Gastroesophageal sphincter (tissue), 4 donors: ENCODE data around the gene KREMEN1. TPM values are rescaled to one million over a fixed set of nuclear protein-coding genes. Genes with fewer than 3 reads are reported as not detected.

Source experiments
- ATAC-seq: fragments of 150-250 bp; one replicate; pipeline ENCODE4 v1.9.1; 2016; ENCODE audit warnings: mild to moderate bottlenecking, moderate library complexity
- H3K27ac ChIP-seq, 4 donors: fragments of 200-600 bp; sonication (generic) in 3 of 4; 1 replicate in 3 of 4; 2 replicates in 1 of 4; pipeline ENCODE4 v1.5.1; 2016 to 2019
- H3K27me3 ChIP-seq: fragments of 200-600 bp; sonication (generic); one replicate; pipeline ENCODE4 v1.5.1; 2019
- H3K36me3 ChIP-seq, 2 donors: fragments of 200-600 bp; sonication (generic); one replicate each; pipeline ENCODE4 v1.5.1; 2019; ENCODE audit warnings: control low read depth in 1 of 2
- H3K4me1 ChIP-seq, 3 donors: fragments of 200-600 bp; sonication (generic); 1 replicate in 2 of 3; 2 replicates in 1 of 3; pipeline ENCODE4 v1.5.1; 2016 to 2019; ENCODE audit warnings: control low read depth in 2 of 3
- H3K4me3 ChIP-seq, 2 donors: fragments of 200-600 bp; sonication (generic); one replicate each; pipeline ENCODE4 v1.5.1; 2019; ENCODE audit warnings: mild to moderate bottlenecking in 1 of 2, moderate library complexity in 1 of 2
- H3K9me3 ChIP-seq, 3 donors: fragments of 200-600 bp; sonication (generic); one replicate each; pipeline ENCODE4 v1.5.1; 2017 to 2019; ENCODE audit warnings: control low read depth in 2 of 3
- EP300 ChIP-seq: sonication (generic); formaldehyde crosslinking; IDR thresholded peaks from one replicate; pipeline ENCODE4 v1.6.1; 2017; ENCODE audit warnings: antibody characterized with exemption, mild to moderate bottlenecking
- POLR2A ChIP-seq, 2 donors: fragments of 450-650 bp; IDR thresholded peaks; one replicate each; pipeline ENCODE4 v1.6.1; 2017; ENCODE audit warnings: antibody characterized with exemption in 2 of 2, mild to moderate bottlenecking in 2 of 2, moderate library complexity in 1 of 2
- POLR2AphosphoS5 ChIP-seq: sonication (generic); formaldehyde crosslinking; IDR thresholded peaks from one replicate; pipeline ENCODE4 v1.6.1; 2017; ENCODE audit warnings: antibody characterized with exemption
- WGBS, 2 donors: methylation state at CpG; one replicate each; pipeline ENCODE4 v1.1.5; 2018; ENCODE audit warnings: low coverage in 1 of 2; 5-methylcytosine and 5-hydroxymethylcytosine counted together
- total RNA-seq, 4 donors: library from RNA; depleted of rRNA; stranded (reverse); fragments of >200 nt; gene quantifications; one replicate each; pipeline ENCODE4 v1.1.0, GENCODE V29; 2016
- TF ChIP-seq, protein P1 (sequence below), 4 experiments: fragments of 200-600 bp in 2 of 4; fragments of 450-650 bp in 2 of 4; sonication (generic) in 1 of 4; IDR thresholded peaks; one replicate each; pipeline ENCODE4 v1.5.1; 2017 to 2019; ENCODE audit warnings: antibody characterized with exemption in 4 of 4, mild to moderate bottlenecking in 2 of 4, moderate library complexity in 2 of 4

Gene KREMEN1
- total RNA-seq, 4 donors from 2014 or later = 7.5 to 17.4 (median 10.8) TPM

- TF ChIP-seq EP300 (no peak), POLR2AphosphoS5 (no peak), POLR2A (IDR thresholded peaks at IDR 0.05) (no peak)
- TF ChIP-seq, protein P1, sequence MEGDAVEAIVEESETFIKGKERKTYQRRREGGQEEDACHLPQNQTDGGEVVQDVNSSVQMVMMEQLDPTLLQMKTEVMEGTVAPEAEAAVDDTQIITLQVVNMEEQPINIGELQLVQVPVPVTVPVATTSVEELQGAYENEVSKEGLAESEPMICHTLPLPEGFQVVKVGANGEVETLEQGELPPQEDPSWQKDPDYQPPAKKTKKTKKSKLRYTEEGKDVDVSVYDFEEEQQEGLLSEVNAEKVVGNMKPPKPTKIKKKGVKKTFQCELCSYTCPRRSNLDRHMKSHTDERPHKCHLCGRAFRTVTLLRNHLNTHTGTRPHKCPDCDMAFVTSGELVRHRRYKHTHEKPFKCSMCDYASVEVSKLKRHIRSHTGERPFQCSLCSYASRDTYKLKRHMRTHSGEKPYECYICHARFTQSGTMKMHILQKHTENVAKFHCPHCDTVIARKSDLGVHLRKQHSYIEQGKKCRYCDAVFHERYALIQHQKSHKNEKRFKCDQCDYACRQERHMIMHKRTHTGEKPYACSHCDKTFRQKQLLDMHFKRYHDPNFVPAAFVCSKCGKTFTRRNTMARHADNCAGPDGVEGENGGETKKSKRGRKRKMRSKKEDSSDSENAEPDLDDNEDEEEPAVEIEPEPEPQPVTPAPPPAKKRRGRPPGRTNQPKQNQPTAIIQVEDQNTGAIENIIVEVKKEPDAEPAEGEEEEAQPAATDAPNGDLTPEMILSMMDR (IDR thresholded peaks at IDR 0.05) = no peak
- 100% methylated on average over 2 of the region's 10 CpGs; no CpG with 5 or more reads in 1 of the 2 donors for WGBS, 2 donors
- Histone ChIP-seq H3K4me1 (no peaks in the 10 kb centered on the region), H3K27ac (no peak overlapping the region), H3K4me3 (no peak overlapping the region), H3K27me3 (no peaks in the 10 kb centered on the region), H3K36me3 (peaks cover 0 to 22% of the 10 kb centered on the region in 2 donors), H3K9me3 (no peaks in the 10 kb centered on the region)
- ATAC-seq = no peak
Measured at GRCh38 chr22:29054251-29054767, 18.5 kb upstream of the KREMEN1 start.

GRCh38 chr22:29055192-29055830 is 17.5 kb upstream of the KREMEN1 start:
- WGBS, 2 donors = 79 to 91% methylated on average over 5 to 11 of the region's 14 CpGs
- no peak for TF ChIP-seq EP300
- no peak for ATAC-seq

GRCh38 chr22:29056472-29056871 is 16.4 kb upstream of the KREMEN1 start:
- TF ChIP-seq EP300 (no peak), POLR2AphosphoS5 (no peak), POLR2A (IDR thresholded peaks at IDR 0.05) (no peak)
- TF ChIP-seq, protein P1 (IDR thresholded peaks at IDR 0.05) = no peak
- no peak for ATAC-seq
- WGBS, 2 donors = 94% methylated on average over 2 of the region's 3 CpGs; no CpG with 5 or more reads in 1 of the 2 donors

More at GRCh38 chr22:29055192-29055830, 17.5 kb upstream of the KREMEN1 start:
- no peak overlapping the region for H3K4me3 ChIP-seq
- no peaks in the 10 kb centered on the region for H3K4me1 ChIP-seq
- H3K9me3 ChIP-seq = no peaks in the 10 kb centered on the region
- H3K36me3 ChIP-seq = peaks cover 0 to 12% of the 10 kb centered on the region in 2 donors
- H3K27me3 ChIP-seq = no peaks in the 10 kb centered on the region
- H3K27ac ChIP-seq = no peak overlapping the region

DNA sequence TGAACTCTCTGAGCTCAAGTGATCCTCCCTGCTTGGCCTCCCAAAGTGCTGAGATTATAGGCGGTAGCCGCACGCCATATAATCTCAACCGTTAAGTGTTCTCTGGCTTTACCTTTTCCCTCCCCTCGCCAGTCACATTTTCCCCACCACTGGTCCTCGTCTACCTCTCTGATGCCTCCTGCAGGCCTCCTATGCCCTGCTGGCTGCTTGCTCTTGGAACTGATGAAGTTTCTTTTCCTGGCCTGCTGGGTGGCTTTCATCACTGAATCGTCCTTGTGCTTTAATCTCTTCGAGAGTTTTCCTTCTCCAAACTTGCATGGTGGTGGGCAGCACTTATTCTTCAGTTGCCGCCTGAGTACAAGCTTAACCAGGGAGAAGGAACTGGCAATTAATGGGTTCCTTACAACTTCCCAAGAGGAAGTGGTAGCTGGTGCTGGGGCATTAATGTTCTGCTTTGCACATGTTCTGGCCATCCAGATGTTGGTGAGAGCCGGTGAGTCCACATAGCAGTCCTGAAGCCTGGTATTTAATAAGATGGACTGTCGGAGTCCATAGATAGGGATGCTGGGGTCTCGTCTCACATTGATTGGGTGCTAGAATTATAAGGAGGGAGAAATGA is 12.5 kb upstream of the KREMEN1 start:
- Histone ChIP-seq H3K4me1 (no peaks in the 10 kb centered on the region), H3K36me3 (no peaks in the 10 kb centered on the region), H3K27ac (no peak overlapping the region), H3K4me3 (no peak overlapping the region), H3K27me3 (peaks cover 5% of the 10 kb centered on the region), H3K9me3 (no peaks in the 10 kb centered on the region)
- ATAC-seq = no peak
- no peak for TF ChIP-seq POLR2A (IDR thresholded peaks at IDR 0.05)
- no peak for TF ChIP-seq POLR2AphosphoS5
- TF ChIP-seq, protein P1 (IDR thresholded peaks at IDR 0.05) = no peak
- no peak for TF ChIP-seq EP300
- 79 to 81% methylated on average over 3 to 11 of the region's 12 CpGs for WGBS, 2 donors

More at GRCh38 chr22:29056472-29056871, 16.4 kb upstream of the KREMEN1 start:
- Histone ChIP-seq H3K36me3 (peaks cover 0 to under 1% of the 10 kb centered on the region in 2 donors), H3K9me3 (no peaks in the 10 kb centered on the region), H3K27ac (no peak overlapping the region), H3K4me1 (no peaks in the 10 kb centered on the region), H3K4me3 (no peak overlapping the region), H3K27me3 (no peaks in the 10 kb centered on the region)

- H3K27ac ChIP-seq = no peak overlapping the region
- ATAC-seq = no peak
- H3K36me3 ChIP-seq = no peaks in the 10 kb centered on the region
- WGBS, 2 donors = 51 to 66% methylated on average over 4 to 7 of the region's 7 CpGs
- H3K27me3 ChIP-seq = peaks cover 5% of the 10 kb centered on the region
- H3K4me3 ChIP-seq = no peak overlapping the region
- TF ChIP-seq POLR2AphosphoS5 (no peak), EP300 (no peak), POLR2A (IDR thresholded peaks at IDR 0.05) (no peak)
- TF ChIP-seq, protein P1 (IDR thresholded peaks at IDR 0.05) = no peak
- no peaks in the 10 kb centered on the region for H3K4me1 ChIP-seq
- no peaks in the 10 kb centered on the region for H3K9me3 ChIP-seq
Measured at GRCh38 chr22:29060931-29061330, 11.9 kb upstream of the KREMEN1 start.
